GM13976 (cell line): Measurements from ENCODE around the gene NUP85.

Experiments
- DNase-seq: peaks from one replicate; pipeline ENCODE4 v3.0.0; 2012; ENCODE audit warnings: low spot score
- in situ Hi-C: fragments of 300-500 bp; cut with MboI; formaldehyde crosslinking; loops from one replicate; pipeline ENCODE4 v1.12.0; 2022; ENCODE audit warnings: low sequenced_read_pairs, mixed read lengths, inconsistent platforms; ENCODE audit not compliant: unreplicated experiment
- TF ChIP-seq, protein P1 (sequence below): IDR thresholded peaks from 2 replicates; pipeline ENCODE4 v1.5.1; 2012; ENCODE audit warnings: borderline replicate concordance, mild to moderate bottlenecking; ENCODE audit not compliant: insufficient read depth; ENCODE audit errors: extremely low read depth, missing control alignments, control extremely low read depth

Gene NUP85

DNA sequence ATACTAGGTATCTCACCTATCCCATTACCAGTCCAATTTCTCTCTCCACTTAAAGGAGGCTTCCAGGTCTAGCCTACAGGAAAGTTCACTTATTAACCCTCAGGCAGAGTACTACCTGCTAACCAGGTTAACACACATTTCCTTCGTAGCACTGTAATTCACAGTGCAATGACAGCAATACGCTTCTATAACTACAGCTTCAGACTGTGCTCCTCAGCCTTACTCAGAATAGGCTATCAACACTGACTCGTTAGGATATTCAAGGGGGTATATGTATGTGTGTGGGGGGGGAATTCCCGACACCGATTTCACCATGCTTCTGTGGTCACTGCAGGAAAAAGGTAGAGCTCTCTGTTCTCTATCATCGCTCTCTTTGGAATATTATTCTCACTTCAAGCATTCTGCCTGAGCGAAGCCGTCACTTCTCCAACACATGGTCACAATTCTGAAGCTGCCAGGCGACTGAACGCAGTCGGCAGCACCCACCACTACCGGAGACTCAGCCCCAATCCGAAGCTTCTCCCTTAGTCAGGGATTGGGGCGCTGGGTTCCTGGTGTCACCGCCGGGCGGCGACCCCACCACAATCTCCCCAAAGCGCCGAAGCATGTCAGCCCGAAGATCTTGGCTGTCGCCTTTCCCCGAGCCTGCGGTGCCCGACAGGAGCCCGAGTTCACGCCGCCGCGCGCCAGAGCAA, 55.3 kb downstream of the NUP85 start:
- in situ Hi-C loops = no loop called here
- TF ChIP-seq, protein P1, sequence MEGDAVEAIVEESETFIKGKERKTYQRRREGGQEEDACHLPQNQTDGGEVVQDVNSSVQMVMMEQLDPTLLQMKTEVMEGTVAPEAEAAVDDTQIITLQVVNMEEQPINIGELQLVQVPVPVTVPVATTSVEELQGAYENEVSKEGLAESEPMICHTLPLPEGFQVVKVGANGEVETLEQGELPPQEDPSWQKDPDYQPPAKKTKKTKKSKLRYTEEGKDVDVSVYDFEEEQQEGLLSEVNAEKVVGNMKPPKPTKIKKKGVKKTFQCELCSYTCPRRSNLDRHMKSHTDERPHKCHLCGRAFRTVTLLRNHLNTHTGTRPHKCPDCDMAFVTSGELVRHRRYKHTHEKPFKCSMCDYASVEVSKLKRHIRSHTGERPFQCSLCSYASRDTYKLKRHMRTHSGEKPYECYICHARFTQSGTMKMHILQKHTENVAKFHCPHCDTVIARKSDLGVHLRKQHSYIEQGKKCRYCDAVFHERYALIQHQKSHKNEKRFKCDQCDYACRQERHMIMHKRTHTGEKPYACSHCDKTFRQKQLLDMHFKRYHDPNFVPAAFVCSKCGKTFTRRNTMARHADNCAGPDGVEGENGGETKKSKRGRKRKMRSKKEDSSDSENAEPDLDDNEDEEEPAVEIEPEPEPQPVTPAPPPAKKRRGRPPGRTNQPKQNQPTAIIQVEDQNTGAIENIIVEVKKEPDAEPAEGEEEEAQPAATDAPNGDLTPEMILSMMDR = no peak
- no peak for DNase-seq

DNA sequence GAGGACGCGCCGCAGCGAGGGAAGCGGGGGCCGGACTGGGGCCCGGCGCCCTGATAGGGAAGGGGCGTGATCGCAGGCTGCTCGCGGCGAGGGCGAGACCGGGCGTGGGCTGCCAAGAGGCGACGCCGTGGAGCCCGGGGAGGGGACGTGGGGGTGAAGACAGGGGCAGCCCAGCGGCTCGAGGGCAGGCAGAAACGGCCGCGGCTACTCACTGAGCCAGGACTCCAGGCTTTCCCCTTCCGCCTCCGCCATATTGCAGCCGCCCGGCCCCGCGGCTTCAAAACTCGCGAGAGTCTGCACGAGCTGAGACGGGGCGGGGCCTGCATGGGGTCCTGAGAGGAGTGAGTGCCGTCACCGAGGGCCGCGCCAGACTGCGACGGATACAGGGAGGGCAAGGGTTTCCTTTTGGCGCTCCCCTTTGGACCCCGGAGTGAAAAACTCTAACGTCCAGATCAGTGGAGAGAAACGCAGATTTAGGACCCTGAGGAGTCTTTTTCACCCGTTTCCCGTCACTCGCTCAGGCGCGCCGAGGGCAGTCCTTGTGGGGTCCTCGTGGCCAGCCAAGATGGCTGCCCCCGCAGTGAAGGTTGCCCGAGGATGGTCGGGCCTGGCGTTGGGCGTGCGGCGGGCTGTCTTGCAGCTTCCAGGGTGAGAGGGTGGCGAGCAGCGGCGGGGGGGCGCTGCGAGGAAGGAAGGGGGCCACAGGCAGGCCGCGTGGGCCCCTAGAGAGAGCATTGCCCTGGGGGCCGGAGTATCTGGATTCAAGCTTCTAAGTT, 56.0 kb downstream of the NUP85 start, which contains the start of the genes GGA3 and MRPS7:
Gene GGA3, minus strand, starts transcription at position 271 of the 776 bp plus-strand sequence. Its CDS starts 19 bp downstream, at position 252.
Gene MRPS7, plus strand, starts transcription at position 544 of the 776 bp plus-strand sequence. Its CDS starts 22 bp downstream, at position 566.
- TF ChIP-seq, protein P1 = no peak
- DNase-seq = peak; percentile 96
- in situ Hi-C loops = no loop called here

DNA sequence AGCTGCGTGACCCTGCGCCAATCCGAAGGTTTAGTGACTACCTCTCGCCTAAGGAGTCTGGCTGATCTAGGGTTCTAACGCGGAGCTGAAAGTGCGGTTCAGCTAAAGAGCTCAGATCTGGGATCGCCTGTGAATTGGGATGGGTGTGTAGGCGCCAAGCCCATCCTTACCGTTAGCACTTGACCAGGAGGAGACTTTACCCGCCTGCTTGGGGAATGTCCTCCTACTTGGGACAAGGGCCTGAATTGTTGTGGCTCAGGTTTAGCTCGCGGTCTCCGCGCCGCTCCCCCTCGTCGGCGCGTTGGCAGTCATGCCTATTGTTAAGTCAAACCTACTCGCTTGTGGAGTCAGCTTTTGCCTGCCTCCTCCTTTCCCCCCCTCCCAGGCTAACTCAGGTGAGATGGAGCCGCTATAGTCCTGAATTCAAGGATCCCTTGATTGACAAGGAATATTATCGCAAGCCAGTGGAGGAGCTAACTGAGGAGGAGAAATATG, 56.7 kb downstream of the NUP85 start:
- DNase-seq = no peak
- TF ChIP-seq, protein P1 = no peak
- in situ Hi-C loops = no loop called here

DNA sequence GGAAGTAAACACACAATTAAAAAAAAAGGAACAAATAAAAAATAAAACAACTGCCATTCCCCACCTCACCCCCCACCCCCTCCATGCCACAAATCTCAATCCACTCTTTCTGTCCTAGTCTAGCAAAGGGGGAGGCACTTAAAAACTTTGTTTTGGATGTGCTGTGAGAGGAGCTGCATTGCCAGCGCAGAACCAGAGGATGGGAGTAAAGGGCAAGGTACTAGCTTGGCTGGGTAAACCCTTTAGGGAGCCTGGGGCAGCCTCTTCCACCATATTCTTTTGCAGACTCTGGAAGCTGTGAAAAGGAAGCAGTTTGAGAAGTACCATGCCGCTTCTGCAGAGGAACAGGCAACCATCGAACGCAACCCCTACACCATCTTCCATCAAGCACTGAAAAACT, 57.6 kb downstream of the NUP85 start:
- TF ChIP-seq, protein P1 = no peak
- no peak for DNase-seq
- in situ Hi-C loops = no loop called here

DNA sequence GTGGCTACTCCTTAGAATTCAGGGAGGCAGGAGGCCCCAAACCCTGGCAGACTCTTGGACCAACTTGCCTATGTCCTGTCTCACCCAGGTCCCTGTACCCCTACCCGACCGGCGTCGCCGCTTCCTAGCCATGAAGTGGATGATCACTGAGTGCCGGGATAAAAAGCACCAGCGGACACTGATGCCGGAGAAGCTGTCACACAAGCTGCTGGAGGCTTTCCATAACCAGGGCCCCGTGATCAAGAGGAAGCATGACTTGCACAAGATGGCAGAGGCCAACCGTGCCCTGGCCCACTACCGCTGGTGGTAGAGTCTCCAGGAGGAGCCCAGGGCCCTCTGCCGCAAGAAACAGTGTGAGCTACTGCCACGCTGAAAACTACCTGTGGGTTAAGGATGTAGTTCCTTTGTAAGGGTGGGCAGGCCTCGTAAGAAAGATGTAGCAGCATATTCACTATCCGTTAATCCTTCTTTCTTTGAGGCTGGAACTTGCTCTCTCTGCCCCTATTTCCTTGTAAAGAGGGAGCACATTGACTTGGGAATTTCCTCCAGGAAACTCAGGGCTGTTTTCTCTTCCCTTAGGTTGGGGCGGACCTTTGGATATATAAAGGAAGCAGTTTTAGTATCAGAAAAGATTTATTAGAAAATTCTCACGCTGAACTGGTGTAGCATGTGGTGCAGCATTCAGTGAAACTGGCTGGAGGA, 60.3 kb downstream of the NUP85 start:
- in situ Hi-C loops = no loop called here
- DNase-seq = no peak
- TF ChIP-seq, protein P1 = no peak
